GM19025 (cell line): ENCODE data around the gene TBPL1.
"Not testable (repeated sequence)": the region's sequence is repeated elsewhere in the genome, so short reads cannot be mapped to it uniquely, and the experiment has no call there.

Experiments used
- ATAC-seq: cut with Tn5 transposase; IDR thresholded peaks from one replicate; pipeline ENCODE4 v1.9.1; 2021; ENCODE audit warnings: mild to moderate bottlenecking, low read depth, moderate library complexity; ENCODE audit not compliant: unreplicated experiment

Gene TBPL1

GRCh38 chr6:133969921-133970295 lies 16.9 kb downstream of the TBPL1 start:
- no peak for ATAC-seq

- ATAC-seq, result no peak
These were observed 18.8 kb downstream of the TBPL1 start for GRCh38 chr6:133971861-133972260.

- ATAC-seq, result no peak
These were observed 19.4 kb downstream of the TBPL1 start for GRCh38 chr6:133972388-133972787.

- no peak for ATAC-seq
These were observed 20.3 kb downstream of the TBPL1 start for GRCh38 chr6:133973109-133973971.

GRCh38 chr6:133977983-133978895 lies 25.2 kb downstream of the TBPL1 start:
- no peak for ATAC-seq

- no peak for ATAC-seq
These were observed 25.8 kb downstream of the TBPL1 start for GRCh38 chr6:133978896-133979240.

- ATAC-seq, result not testable (repeated sequence)
These were observed 26.4 kb downstream of the TBPL1 start for GRCh38 chr6:133979269-133979963.

- ATAC-seq, result no peak
These were observed 27.1 kb downstream of the TBPL1 start for GRCh38 chr6:133980168-133980567.

GRCh38 chr6:133983099-133983939 lies 30.3 kb downstream of the TBPL1 start:
- ATAC-seq, result no peak

GRCh38 chr6:133985970-133986369 lies 32.9 kb downstream of the TBPL1 start:
- ATAC-seq, result no peak

- no peak for ATAC-seq
These were observed 33.9 kb downstream of the TBPL1 start for GRCh38 chr6:133986942-133987341.

GRCh38 chr6:133989525-133989924 lies 36.5 kb downstream of the TBPL1 start:
- ATAC-seq, result no peak

GRCh38 chr6:133990321-133990720 lies 37.3 kb downstream of the TBPL1 start:
- no peak for ATAC-seq

GRCh38 chr6:133991096-133991593 lies 38.1 kb downstream of the TBPL1 start:
- ATAC-seq, result no peak

- ATAC-seq, result no peak
These were observed 40.1 kb downstream of the TBPL1 start for GRCh38 chr6:133992992-133993680.

GRCh38 chr6:133995296-133995695 lies 42.3 kb downstream of the TBPL1 start:
- ATAC-seq, result no peak

- no peak for ATAC-seq
These were observed 42.7 kb downstream of the TBPL1 start for GRCh38 chr6:133995758-133996157.

- no peak for ATAC-seq
These were observed 44.2 kb downstream of the TBPL1 start for GRCh38 chr6:133997267-133997666.

GRCh38 chr6:133999305-133999704 lies 46.3 kb downstream of the TBPL1 start:
- no peak for ATAC-seq
